Activated gamma-delta T cell (primary cell): ENCODE data around the gene ZBTB16.

Experiments
- DNase-seq: peaks from one replicate; lab custom pipeline; 2025; lab: John Stamatoyannopoulos, UW

ZBTB16 gene

GRCh38 chr11:114106047-114106446, 46.5 kb downstream of the ZBTB16 start:
- DNase-seq: no peak

GRCh38 chr11:114106986-114107385, 47.5 kb downstream of the ZBTB16 start:
- no peak for DNase-seq

- DNase-seq: no peak
These were observed 49.1 kb downstream of the ZBTB16 start for GRCh38 chr11:114108501-114109205.

DNA sequence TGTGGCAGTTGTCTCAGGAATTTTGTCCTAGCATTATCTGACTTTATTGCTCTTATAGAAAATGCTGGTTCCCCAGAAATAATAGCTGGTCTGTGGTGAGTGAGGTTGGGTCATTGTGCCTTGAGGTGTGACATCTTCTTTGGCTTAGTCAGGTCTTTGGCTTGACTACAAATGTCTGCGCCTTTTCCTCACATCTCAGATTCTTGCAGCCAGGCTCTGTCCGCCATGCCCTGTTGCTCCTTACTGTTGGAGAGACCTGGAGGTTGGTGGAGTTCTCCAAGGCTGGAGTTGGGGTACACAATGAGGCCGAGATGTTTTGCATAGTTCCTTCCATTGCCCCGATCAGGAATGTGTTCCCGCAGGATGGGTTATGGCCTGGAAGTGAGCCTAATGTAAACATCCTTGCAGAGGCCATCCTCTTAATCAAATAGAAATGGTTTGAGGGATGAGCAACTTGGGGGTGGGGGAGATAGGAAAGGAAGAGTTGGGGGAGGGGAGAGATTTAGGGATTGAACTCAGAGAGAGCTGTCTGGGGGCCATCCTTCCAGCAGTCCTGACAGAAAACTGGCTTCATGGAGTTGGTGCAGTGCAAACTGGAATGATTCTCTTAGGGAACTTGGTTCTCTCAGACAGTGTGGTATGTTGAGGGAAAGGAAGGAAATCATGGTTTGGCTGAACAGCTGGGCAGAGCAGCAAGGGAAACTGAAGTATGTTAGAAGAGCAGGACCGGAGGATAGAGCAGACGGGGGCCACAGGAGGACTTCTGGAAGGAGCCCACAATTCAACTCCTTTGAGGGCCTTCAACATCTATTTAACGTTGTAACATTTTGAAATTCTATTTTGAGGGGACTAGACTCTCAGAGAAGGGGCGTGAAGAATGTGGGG, 49.9 kb downstream of the ZBTB16 start:
- no peak for DNase-seq

- no peak for DNase-seq
These were observed 50.6 kb downstream of the ZBTB16 start for GRCh38 chr11:114110123-114110522.

GRCh38 chr11:114110952-114111947, 51.7 kb downstream of the ZBTB16 start:
- no peak for DNase-seq

DNA sequence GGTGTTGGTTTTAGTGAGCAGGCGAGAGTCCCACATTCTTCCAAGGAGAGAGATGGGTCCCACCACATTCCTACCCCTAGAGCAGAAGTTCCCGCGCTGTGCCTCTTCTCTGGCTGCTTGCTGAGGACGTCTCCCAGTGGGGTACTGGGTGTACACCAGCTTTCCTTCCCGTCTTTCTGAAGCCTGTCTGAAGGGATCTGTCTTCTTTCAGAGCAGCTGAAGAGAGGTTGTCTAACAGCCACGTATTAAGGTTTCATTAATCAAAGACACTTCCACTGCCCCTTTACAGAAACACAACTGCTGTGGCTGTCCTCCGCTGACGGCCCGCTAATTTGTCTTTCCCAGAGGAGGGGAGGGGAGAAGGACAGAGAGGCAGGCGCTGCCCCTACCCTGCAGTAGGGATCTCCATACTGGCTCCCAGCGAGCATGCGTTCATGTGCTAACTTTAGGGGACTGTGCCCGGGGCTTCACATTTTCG, 56.0 kb downstream of the ZBTB16 start:
- no peak for DNase-seq

DNA sequence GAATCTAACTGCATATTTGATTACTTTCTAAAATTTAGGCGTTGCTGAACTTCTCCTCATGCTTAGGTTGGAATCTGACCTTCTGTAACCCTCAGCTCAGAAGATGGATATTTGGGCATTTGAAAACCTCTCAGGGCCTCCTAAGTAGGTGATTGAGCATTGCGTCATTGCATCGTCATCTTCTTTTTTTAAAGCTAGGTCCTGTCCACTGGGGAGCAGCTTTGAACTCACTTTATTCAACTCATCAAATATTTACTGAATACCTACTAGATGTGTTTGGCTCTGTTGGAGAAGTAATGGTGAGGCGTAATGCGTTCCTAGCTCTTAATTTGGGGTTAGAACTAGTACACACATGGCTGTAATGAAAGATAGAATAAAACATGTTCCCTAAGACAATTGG, 56.8 kb downstream of the ZBTB16 start:
- no peak for DNase-seq

DNA sequence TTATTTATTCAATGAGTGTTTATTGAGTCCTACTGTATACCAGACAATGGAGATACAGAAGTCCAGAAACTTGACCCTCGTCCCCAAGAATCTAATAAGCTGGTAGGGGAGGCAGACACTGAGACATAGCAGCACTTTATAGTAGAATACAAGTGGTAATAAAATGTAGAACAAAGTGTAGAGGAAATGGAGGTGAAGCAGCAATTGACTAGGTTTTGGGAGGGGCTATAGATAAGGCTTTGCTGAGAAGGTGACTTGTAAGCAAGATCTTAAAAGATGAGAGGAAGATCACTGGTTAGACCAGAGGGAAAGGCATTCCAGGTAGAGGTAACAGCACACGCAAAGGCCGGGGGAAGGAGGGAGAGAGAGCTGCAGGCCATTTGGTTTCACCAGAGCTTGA, 57.3 kb downstream of the ZBTB16 start:
- DNase-seq: no peak

GRCh38 chr11:114120606-114121005, 61.1 kb downstream of the ZBTB16 start:
- no peak for DNase-seq

GRCh38 chr11:114121138-114121537, 61.6 kb downstream of the ZBTB16 start:
- no peak for DNase-seq

DNA sequence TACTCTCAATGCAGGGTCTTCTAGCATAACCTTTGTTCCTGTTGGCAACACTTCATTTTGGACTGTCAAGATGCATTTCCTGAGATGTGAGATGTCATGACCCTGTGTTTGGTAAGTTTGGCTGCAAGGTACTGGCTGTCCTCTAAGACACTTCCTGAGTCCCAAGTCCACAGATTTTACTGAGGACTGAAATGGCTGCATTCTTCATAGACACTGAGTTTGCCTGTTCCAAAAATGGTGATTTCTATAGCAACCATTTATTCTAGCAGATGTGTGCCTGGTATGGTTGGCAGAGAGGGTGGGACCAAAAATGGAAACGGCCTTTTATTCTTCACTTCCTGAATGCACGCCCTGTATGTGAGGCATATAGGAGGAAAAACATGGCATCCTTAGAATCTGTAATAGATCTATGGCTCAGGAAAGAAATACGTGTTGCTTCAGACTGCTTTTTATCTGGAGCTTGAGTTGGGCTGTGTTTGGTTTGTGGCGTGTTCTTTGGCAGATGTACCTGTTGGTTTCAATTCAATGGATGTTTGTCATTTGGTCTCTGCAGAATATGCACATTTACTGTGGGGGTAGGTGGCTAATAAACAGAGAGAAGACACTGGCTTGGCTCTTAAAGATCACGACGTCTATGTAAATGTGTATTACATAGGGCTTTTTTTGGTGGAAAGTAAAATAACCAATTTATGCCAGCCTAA, 62.4 kb downstream of the ZBTB16 start:
- no peak for DNase-seq

DNA sequence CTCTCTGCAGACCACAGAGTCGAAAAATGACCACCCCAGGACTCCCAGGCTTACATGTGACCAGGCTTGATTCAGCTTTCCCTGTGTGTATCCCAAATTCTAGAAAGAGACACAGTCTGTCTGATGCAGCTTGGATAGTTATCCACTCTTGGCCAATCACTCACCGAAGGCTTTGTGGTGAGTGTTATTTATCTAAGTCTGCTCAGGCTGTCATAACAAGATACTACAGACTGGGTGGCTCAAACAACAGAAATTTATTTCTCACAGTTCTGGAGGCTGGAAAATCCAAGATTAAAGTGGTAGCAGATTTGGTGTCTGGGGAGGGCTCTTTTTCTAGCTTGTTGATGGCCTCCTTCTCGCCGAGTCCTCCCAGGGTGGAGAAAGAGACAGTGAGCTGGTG, 63.2 kb downstream of the ZBTB16 start:
- DNase-seq: no peak

- DNase-seq: no peak
These were observed 64.3 kb downstream of the ZBTB16 start for GRCh38 chr11:114123692-114124330.

- DNase-seq: no peak
These were observed 65.2 kb downstream of the ZBTB16 start for GRCh38 chr11:114124601-114125144.

- DNase-seq: no peak
These were observed 66.0 kb downstream of the ZBTB16 start for GRCh38 chr11:114125531-114125930.

DNA sequence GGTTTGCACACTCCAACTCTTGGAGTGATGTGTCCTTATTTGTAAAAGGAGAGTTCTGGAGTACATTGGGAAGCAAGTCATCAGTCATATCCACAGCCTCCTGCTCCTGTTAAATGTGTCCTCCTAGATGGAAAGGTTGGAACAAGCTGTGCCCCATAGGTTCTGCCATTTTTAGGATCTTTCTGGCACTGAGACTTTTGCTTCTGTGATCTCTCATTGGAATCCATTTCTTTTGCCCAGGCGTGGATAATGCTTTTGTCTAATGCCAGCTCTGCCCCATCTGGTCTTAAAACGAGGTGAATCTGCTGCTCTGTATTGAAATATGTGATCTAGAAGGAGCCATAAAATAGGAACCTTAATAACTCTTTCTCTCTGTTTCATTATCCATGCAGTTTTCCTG, 66.4 kb downstream of the ZBTB16 start:
- DNase-seq: no peak

GRCh38 chr11:114128399-114128798, 68.9 kb downstream of the ZBTB16 start:
- DNase-seq: no peak

DNA sequence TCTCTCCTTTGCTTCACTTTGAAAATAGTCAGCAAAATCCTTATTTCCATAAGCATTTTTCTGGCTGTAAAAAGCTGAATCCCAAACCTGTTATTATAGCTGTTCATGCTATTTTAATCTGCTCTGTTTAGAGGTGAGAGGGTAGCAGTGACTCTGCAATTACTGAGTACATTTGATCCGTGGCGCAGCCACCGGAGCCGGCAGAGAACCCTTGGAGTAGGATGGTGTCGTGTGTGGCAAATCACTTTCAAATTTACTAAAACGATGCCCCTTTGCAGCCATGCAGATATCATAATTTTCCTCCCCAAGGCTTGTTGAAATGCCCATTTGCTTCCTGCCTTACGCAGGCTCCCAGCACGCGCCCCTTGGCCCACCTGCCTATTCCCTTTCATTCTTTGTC, 69.6 kb downstream of the ZBTB16 start:
- DNase-seq: no peak

- no peak for DNase-seq
These were observed 70.2 kb downstream of the ZBTB16 start for GRCh38 chr11:114129699-114130098.
